ENCODE measurements around the gene SLC66A1.

DNA sequence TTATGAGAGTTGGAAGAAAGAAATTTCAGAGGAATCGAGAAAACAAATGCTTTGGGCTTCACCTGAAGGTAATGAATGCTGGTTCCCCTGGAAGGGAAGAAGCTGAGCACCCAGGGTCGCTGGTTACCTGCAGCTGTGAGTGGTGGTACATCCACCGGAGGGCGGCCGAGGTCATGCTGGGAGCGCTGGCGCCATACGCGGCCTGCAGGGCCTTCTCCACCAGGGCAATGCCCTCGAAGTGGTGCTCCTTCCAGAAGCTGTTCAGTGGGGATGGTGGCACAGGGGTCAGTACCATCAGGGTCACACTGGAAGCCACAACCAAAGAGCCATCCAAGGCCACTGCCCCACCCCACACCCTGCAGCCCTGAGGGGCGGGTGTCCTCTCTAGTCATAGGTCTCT lies 43.7 kb upstream of the SLC66A1 start:
- TF ChIP-seq, protein P1, sequence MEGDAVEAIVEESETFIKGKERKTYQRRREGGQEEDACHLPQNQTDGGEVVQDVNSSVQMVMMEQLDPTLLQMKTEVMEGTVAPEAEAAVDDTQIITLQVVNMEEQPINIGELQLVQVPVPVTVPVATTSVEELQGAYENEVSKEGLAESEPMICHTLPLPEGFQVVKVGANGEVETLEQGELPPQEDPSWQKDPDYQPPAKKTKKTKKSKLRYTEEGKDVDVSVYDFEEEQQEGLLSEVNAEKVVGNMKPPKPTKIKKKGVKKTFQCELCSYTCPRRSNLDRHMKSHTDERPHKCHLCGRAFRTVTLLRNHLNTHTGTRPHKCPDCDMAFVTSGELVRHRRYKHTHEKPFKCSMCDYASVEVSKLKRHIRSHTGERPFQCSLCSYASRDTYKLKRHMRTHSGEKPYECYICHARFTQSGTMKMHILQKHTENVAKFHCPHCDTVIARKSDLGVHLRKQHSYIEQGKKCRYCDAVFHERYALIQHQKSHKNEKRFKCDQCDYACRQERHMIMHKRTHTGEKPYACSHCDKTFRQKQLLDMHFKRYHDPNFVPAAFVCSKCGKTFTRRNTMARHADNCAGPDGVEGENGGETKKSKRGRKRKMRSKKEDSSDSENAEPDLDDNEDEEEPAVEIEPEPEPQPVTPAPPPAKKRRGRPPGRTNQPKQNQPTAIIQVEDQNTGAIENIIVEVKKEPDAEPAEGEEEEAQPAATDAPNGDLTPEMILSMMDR (IDR thresholded peaks at IDR 0.05) = no peak
- TF ChIP-seq EZH2 (IDR thresholded peaks at IDR 0.05) = no peak
